CD4-positive, alpha-beta T cell treated with Interleukin-15 for 1 hour (primary cell): ENCODE data around the gene TFDP1.

ENCODE experiments used
- DNase-seq: peaks from one replicate; pipeline ENCODE4 v3.0.0-alpha.2; 2020

Gene TFDP1

GRCh38 chr13:113669231-113669754 lies 84.7 kb downstream of the TFDP1 start:
- DNase-seq = no peak

- no peak for DNase-seq
Observed at GRCh38 chr13:113669755-113670341, 85.3 kb downstream of the TFDP1 start.

GRCh38 chr13:113670541-113670940 lies 86.0 kb downstream of the TFDP1 start:
- no peak for DNase-seq

- no peak for DNase-seq
Observed at GRCh38 chr13:113671066-113672001, 86.8 kb downstream of the TFDP1 start.

GRCh38 chr13:113672002-113672651 lies 87.6 kb downstream of the TFDP1 start:
- no peak for DNase-seq
